Hepatocyte (in vitro differentiated cells): ENCODE data around the gene ZNF3. TPM values are rescaled to one million over a fixed set of nuclear protein-coding genes. Genes with fewer than 3 reads are reported as not detected.

Experiments used
- DNase-seq: peaks from one replicate; pipeline ENCODE4 v3.0.0-alpha.2; 2016; ENCODE audit warnings: low spot score
- H2AFZ ChIP-seq: fragments of 200-600 bp; sonication (generic); 2 replicates; pipeline ENCODE4 v1.6.0; 2016; ENCODE audit warnings: antibody characterized with exemption, mild to moderate bottlenecking
- H3K27ac ChIP-seq: fragments of 200-600 bp; sonication (generic); 2 replicates; pipeline ENCODE4 v1.5.1; 2016; ENCODE audit warnings: mild to moderate bottlenecking
- H3K27me3 ChIP-seq: fragments of 200-600 bp; sonication (generic); 2 replicates; pipeline ENCODE4 v1.6.1; 2016
- H3K36me3 ChIP-seq: fragments of 200-600 bp; sonication (generic); replicated peaks from 2 replicates; pipeline ENCODE4 v1.5.1; 2016; ENCODE audit warnings: low read depth; ENCODE audit not compliant: insufficient read depth
- H3K4me1 ChIP-seq: fragments of 200-600 bp; sonication (generic); 2 replicates; pipeline ENCODE4 v1.5.1; 2016; ENCODE audit warnings: mild to moderate bottlenecking, moderate library complexity; ENCODE audit not compliant: insufficient read depth
- H3K4me2 ChIP-seq: fragments of 200-600 bp; sonication (generic); 2 replicates; pipeline ENCODE4 v1.6.0; 2016
- H3K4me3 ChIP-seq: fragments of 200-600 bp; sonication (generic); 2 replicates; pipeline ENCODE4 v1.5.1; 2016; ENCODE audit warnings: mild to moderate bottlenecking
- H3K79me2 ChIP-seq: fragments of 200-600 bp; sonication (generic); 2 replicates; pipeline ENCODE4 v1.6.0; 2017; ENCODE audit warnings: mild to moderate bottlenecking
- H3K9me2 ChIP-seq: fragments of 200-600 bp; sonication (generic); replicated peaks from 2 replicates; pipeline ENCODE4 v1.6.0; 2017; ENCODE audit warnings: mild to moderate bottlenecking; ENCODE audit not compliant: insufficient read depth
- H3K9me3 ChIP-seq: fragments of 200-600 bp; sonication (generic); 2 replicates; pipeline ENCODE4 v1.5.1; 2016; ENCODE audit warnings: low read depth, mild to moderate bottlenecking
- H4K20me1 ChIP-seq: fragments of 200-600 bp; sonication (generic); 2 replicates; pipeline ENCODE4 v1.6.0; 2016; ENCODE audit warnings: mild to moderate bottlenecking; ENCODE audit not compliant: insufficient read depth, poor library complexity, severe bottlenecking
- CTCF ChIP-seq: fragments of 200-600 bp; sonication (generic); IDR thresholded peaks from 2 replicates; pipeline ENCODE4 v1.5.1; 2016; ENCODE audit warnings: antibody characterized with exemption, mild to moderate bottlenecking; ENCODE audit not compliant: poor library complexity
- EZH2 ChIP-seq: fragments of 200-600 bp; sonication (generic); IDR thresholded peaks from 2 replicates; pipeline ENCODE4 v1.6.1; 2016; ENCODE audit warnings: antibody characterized with exemption, mild to moderate bottlenecking, borderline replicate concordance
- EZH2phosphoT487 ChIP-seq: fragments of 200-600 bp; sonication (generic); IDR thresholded peaks from one replicate; pipeline ENCODE4 v1.6.1; 2018; ENCODE audit warnings: antibody characterized with exemption, mild to moderate bottlenecking, low read depth, moderate library complexity; ENCODE audit not compliant: unreplicated experiment, severe bottlenecking
- WGBS: methylation state at CpG from one replicate; pipeline ENCODE4 v1.1.6; 2016; ENCODE audit warnings: low lambda C conversion rate; ENCODE audit errors: missing lambda C conversion rate; 5-methylcytosine and 5-hydroxymethylcytosine counted together
- polyA plus RNA-seq: library from polyadenylated mRNA; unstranded; fragments of >200 nt; fragmentation: Nextera tagmentation; extraction: Ambion mirVana; gene quantifications from 2 replicates; pipeline ENCODE4 v1.2.1, GENCODE V29; 2016
- total RNA-seq: library from RNA; depleted of rRNA; stranded (reverse); fragments of >200 nt; gene quantifications from 2 replicates; pipeline ENCODE4 v1.2.3, GENCODE V29; 2014

The ZNF3 gene
- total and polyA plus RNA-seq, 2 experiments from 2014 or later, result 20.7 to 35.6 TPM

GRCh38 chr7:100071018-100071723, 10.4 kb downstream of the ZNF3 start:
- WGBS, result over 99% methylated on average over 11 of the region's 11 CpGs

GRCh38 chr7:100069991-100070390, 11.5 kb downstream of the ZNF3 start:
- Histone ChIP-seq H3K4me2 (no peak overlapping the region), H3K36me3 (peaks cover 39% of the 10 kb centered on the region), H3K79me2 (peaks cover 23% of the 10 kb centered on the region), H4K20me1 (no peaks in the 10 kb centered on the region), H3K4me1 (no peaks in the 10 kb centered on the region), H3K4me3 (no peak overlapping the region), H3K27ac (no peak overlapping the region), H3K9me2 (no peaks in the 10 kb centered on the region), H2AFZ (no peak overlapping the region), H3K9me3 (peaks cover 47% of the 10 kb centered on the region), H3K27me3 (no peaks in the 10 kb centered on the region)
- 99% methylated on average over 5 of the region's 5 CpGs for WGBS
- no peak for DNase-seq
- TF ChIP-seq CTCF, result no peak
- no peak for TF ChIP-seq EZH2phosphoT487
- no peak for TF ChIP-seq EZH2

More at GRCh38 chr7:100071018-100071723, 10.4 kb downstream of the ZNF3 start:
- H2AFZ ChIP-seq, result no peak overlapping the region
- no peak overlapping the region for H3K4me2 ChIP-seq
- H3K4me1 ChIP-seq, result no peaks in the 10 kb centered on the region
- no peak for DNase-seq
- no peak overlapping the region for H3K27ac ChIP-seq
- H4K20me1 ChIP-seq, result no peaks in the 10 kb centered on the region
- peaks cover 47% of the 10 kb centered on the region for H3K9me3 ChIP-seq
- peaks cover 45% of the 10 kb centered on the region for H3K36me3 ChIP-seq
- H3K9me2 ChIP-seq, result no peaks in the 10 kb centered on the region
- no peaks in the 10 kb centered on the region for H3K27me3 ChIP-seq
- H3K4me3 ChIP-seq, result no peak overlapping the region
- H3K79me2 ChIP-seq, result peaks cover 35% of the 10 kb centered on the region
- no peak for TF ChIP-seq CTCF
- no peak for TF ChIP-seq EZH2phosphoT487
- no peak for TF ChIP-seq EZH2

GRCh38 chr7:100066953-100067352, 14.6 kb downstream of the ZNF3 start:
- TF ChIP-seq EZH2 (no peak), EZH2phosphoT487 (no peak), CTCF (no peak)
- Histone ChIP-seq H3K27ac (no peak overlapping the region), H3K4me2 (no peak overlapping the region), H2AFZ (no peak overlapping the region), H3K27me3 (no peaks in the 10 kb centered on the region), H3K79me2 (peaks cover 9% of the 10 kb centered on the region), H3K9me3 (peaks cover 24% of the 10 kb centered on the region), H3K4me3 (no peak overlapping the region), H3K4me1 (no peaks in the 10 kb centered on the region), H3K36me3 (peaks cover 16% of the 10 kb centered on the region), H4K20me1 (no peaks in the 10 kb centered on the region), H3K9me2 (no peaks in the 10 kb centered on the region)
- no peak for DNase-seq
- WGBS, result 86% methylated on average over 7 of the region's 7 CpGs
